HL-60/S4 (cell line): ENCODE measurements around the gene NR1H4.
"Not testable (repeated sequence)": the region's sequence is repeated elsewhere in the genome, so short reads cannot be mapped to it uniquely, and the experiment has no call there.

Experiments
- in situ Hi-C: fragments of 300-500 bp; cut with MboI; formaldehyde crosslinking; loops from 2 replicates; pipeline ENCODE4 v1.14.3; 2022; ENCODE audit warnings: low sequenced_read_pairs

Gene NR1H4

GRCh38 chr12:100473716-100474150 lies at the start of gene NR1H4:
TSS of gene NR1H4 (plus strand) at chr12:100473866. CDS start at chr12:100493324, 19,458 bp downstream.
- in situ Hi-C loops: no loop called here

GRCh38 chr12:100426145-100426544 lies 47.5 kb upstream of the NR1H4 start:
- in situ Hi-C loops: no loop called here

GRCh38 chr12:100427078-100427477 lies 46.6 kb upstream of the NR1H4 start:
- in situ Hi-C loops: no loop called here

- in situ Hi-C loops: not testable (repeated sequence)
Measured at GRCh38 chr12:100430251-100430650, 43.4 kb upstream of the NR1H4 start.

- in situ Hi-C loops: no loop called here
Measured at GRCh38 chr12:100433701-100434100, 40.0 kb upstream of the NR1H4 start.

- in situ Hi-C loops: no loop called here
Measured at GRCh38 chr12:100434177-100434576, 39.5 kb upstream of the NR1H4 start.

- in situ Hi-C loops: no loop called here
Measured at GRCh38 chr12:100435957-100436356, 37.7 kb upstream of the NR1H4 start.

- in situ Hi-C loops: no loop called here
Measured at GRCh38 chr12:100437038-100437841, 36.4 kb upstream of the NR1H4 start.

GRCh38 chr12:100439797-100440196 lies 33.9 kb upstream of the NR1H4 start:
- in situ Hi-C loops: no loop called here

- in situ Hi-C loops: no loop called here
Measured at GRCh38 chr12:100442403-100442802, 31.3 kb upstream of the NR1H4 start.

- in situ Hi-C loops: no loop called here
Measured at GRCh38 chr12:100443434-100443833, 30.2 kb upstream of the NR1H4 start.

GRCh38 chr12:100445081-100445481 lies 28.6 kb upstream of the NR1H4 start:
- in situ Hi-C loops: no loop called here

- in situ Hi-C loops: no loop called here
Measured at GRCh38 chr12:100447381-100447780, 26.3 kb upstream of the NR1H4 start.

GRCh38 chr12:100448656-100449055 lies 25.0 kb upstream of the NR1H4 start:
- in situ Hi-C loops: no loop called here

GRCh38 chr12:100450735-100451134 lies 22.9 kb upstream of the NR1H4 start:
- in situ Hi-C loops: no loop called here

- in situ Hi-C loops: no loop called here
Measured at GRCh38 chr12:100453951-100454350, 19.7 kb upstream of the NR1H4 start.

GRCh38 chr12:100455896-100456295 lies 17.8 kb upstream of the NR1H4 start:
- in situ Hi-C loops: no loop called here

GRCh38 chr12:100458191-100458590 lies 15.5 kb upstream of the NR1H4 start:
- in situ Hi-C loops: no loop called here

GRCh38 chr12:100460702-100461101 lies 13.0 kb upstream of the NR1H4 start:
- in situ Hi-C loops: no loop called here

GRCh38 chr12:100461330-100461973 lies 12.2 kb upstream of the NR1H4 start:
- in situ Hi-C loops: no loop called here

- in situ Hi-C loops: no loop called here
Measured at GRCh38 chr12:100463661-100464060, 10.0 kb upstream of the NR1H4 start.

- in situ Hi-C loops: no loop called here
Measured at GRCh38 chr12:100464529-100464928, 9.1 kb upstream of the NR1H4 start.
